Adrenal gland (tissue), 12 donors: ENCODE measurements around the gene TMEM79. TPM values are rescaled to one million over a fixed set of nuclear protein-coding genes. Genes with fewer than 3 reads are reported as not detected.

Experiments used
- DNase-seq, 7 donors: peaks; one replicate each; pipeline ENCODE4 v3.0.0-alpha.2; 2019 to 2020
- H3K27ac ChIP-seq, 5 donors: fragments of 200-600 bp; sonication (generic) in 4 of 5; 1 replicate in 3 of 5; 2 replicates in 2 of 5; pipeline versions ENCODE4 v1.5.1 to v1.8.0; 2016 to 2020; ENCODE audit warnings: mild to moderate bottlenecking in 1 of 5
- H3K27me3 ChIP-seq: fragments of 200-600 bp; 2 replicates; pipeline ENCODE4 v1.8.0; 2021
- H3K36me3 ChIP-seq, 2 donors: fragments of 200-600 bp; replicated peaks in 1 of 2; 1 replicate in 1 of 2; 2 replicates in 1 of 2; pipeline versions ENCODE4 v1.5.1 to v1.8.0; 2018 to 2022
- H3K4me1 ChIP-seq, 2 donors: fragments of 200-600 bp; replicated peaks in 1 of 2; 1 replicate in 1 of 2; 2 replicates in 1 of 2; pipeline versions ENCODE4 v1.5.1 to v1.8.0; 2018 to 2021
- H3K4me3 ChIP-seq, 4 donors: fragments of 200-600 bp; sonication (generic) in 3 of 4; one replicate each; pipeline ENCODE4 v1.5.1; 2016 to 2018
- H3K9me3 ChIP-seq, 3 donors: fragments of 200-600 bp; sonication (generic) in 1 of 3; replicated peaks in 1 of 3; 1 replicate in 2 of 3; 2 replicates in 1 of 3; pipeline versions ENCODE4 v1.5.1 to v1.8.0; 2016 to 2021
- CTCF ChIP-seq, 6 experiments: fragments of 450-650 bp in 4 of 6; fragments of 200-600 bp in 2 of 6; sonication (generic) in 1 of 6; IDR thresholded peaks; 1 replicate in 5 of 6; 2 replicates in 1 of 6; pipeline versions ENCODE4 v1.5.1 to v1.8.0; 2016 to 2021; ENCODE audit warnings: antibody characterized with exemption in 6 of 6, mild to moderate bottlenecking in 2 of 6, moderate library complexity in 1 of 6
- POLR2A ChIP-seq, 2 donors: fragments of 450-650 bp; IDR thresholded peaks; one replicate each; pipeline ENCODE4 v1.6.1; 2017; ENCODE audit warnings: antibody characterized with exemption in 2 of 2, mild to moderate bottlenecking in 2 of 2, moderate library complexity in 1 of 2
- WGBS, 4 donors: extraction: QIAGEN DNeasy Blood & Tissue Kit in 2 of 4; methylation state at CpG; one replicate each; pipeline versions ENCODE4 v1.1.5 to v1.1.7; 2013 to 2017; 5-methylcytosine and 5-hydroxymethylcytosine counted together
- intact Hi-C, 2 donors: fragments of 100-400 bp; cut with DNase I; formaldehyde crosslinking; loops; one replicate each; pipeline versions ENCODE4 v1.14.1 to v1.15.0; 2022 to 2023
- polyA plus RNA-seq, 3 donors: library from polyadenylated mRNA; stranded (reverse); fragments of 200-250 nt in 2 of 3; fragments of 350-450 nt in 1 of 3; fragmentation: Illumina TruSeq in 1 of 3; extraction: RNeasy Lipid Tissue Mini Kit (QIAGEN cat#74804) in 1 of 3; gene quantifications; one replicate each; pipeline ENCODE4 v1.2.3, GENCODE V29; 2013 to 2014
- total RNA-seq, 9 donors: library from RNA; depleted of rRNA in 4 of 9; stranded (reverse); fragments of >200 nt in 4 of 9; fragments of 120-200 nt in 1 of 9; fragmentation: NEBNext Ultra II Directional in 1 of 9; extraction: Animal tissue kit (Norgen Biotek cat#: 25700) in 1 of 9; gene quantifications; one replicate each; pipeline versions ENCODE4 v1.1.0 to v1.2.4, GENCODE V29; 2013 to 2023
- donor health status: healthy with polysubstance abuse.
- donor health status: Bipolar disorder and iron deficiency.
- donor health status: DM: yes; HTN: yes; CAD: no.
- donor health status: DM: no; HTN: no; CAD: no.
- donor health status: DM: no; HTN: no; CAD: no.
- donor health status: DM: yes; HTN: yes; CAD: no.

The TMEM79 gene
- total and polyA plus RNA-seq, 12 donors, result 1.0 to 6.3 (median 3.1) TPM

- Histone ChIP-seq H3K36me3 (peaks cover 0 to 35% of the 10 kb centered on the region in 2 donors), H3K27ac (peak within 1 kb of the TSS in 1 of 5 donors; percentile 49), H3K4me1 (peaks cover 0 to 12% of the 10 kb centered on the region in 2 donors), H3K27me3 (no peaks in the 10 kb centered on the region), H3K9me3 (no peaks in the 10 kb centered on the region), H3K4me3 (no peak within 1 kb of the TSS)
- DNase-seq, result peak in 3 of 7 donors; percentile 22 to 31 (median 23)
- TF ChIP-seq CTCF (IDR thresholded peaks at IDR 0.05), result no peak
- 45 to 60% (median 52%) methylated on average over 6 to 16 of the region's 16 CpGs for WGBS, 4 donors
- intact Hi-C loops, result no loop called here
Measured at GRCh38 chr1:156247460-156248322, 36.4 kb upstream of the TMEM79 start, which contains the start of gene PAQR6. PAQR6 (minus strand) TSS chr1:156248056; CDS start chr1:156246731, 1,325 bp downstream.

- H3K9me3 ChIP-seq, result no peaks in the 10 kb centered on the region
- H3K27ac ChIP-seq, result no peak overlapping the region
- H3K4me3 ChIP-seq, result no peak overlapping the region
- H3K36me3 ChIP-seq, result peaks cover 0 to 41% of the 10 kb centered on the region in 2 donors
- intact Hi-C loops, result no loop called here
- TF ChIP-seq POLR2A (IDR thresholded peaks at IDR 0.05) (no peak), CTCF (IDR thresholded peaks at IDR 0.05) (no peak)
- no peak for DNase-seq
- peaks cover 0 to 12% of the 10 kb centered on the region in 2 donors for H3K4me1 ChIP-seq
- H3K27me3 ChIP-seq, result no peaks in the 10 kb centered on the region
- whole genome bisulfite sequencing, 4 donors, result 68 to 78% (median 72%) methylated on average over 3 to 4 of the region's 4 CpGs
Measured at GRCh38 chr1:156248323-156248683, 35.8 kb upstream of the TMEM79 start.

- WGBS, 4 donors, result 70 to 92% (median 88%) methylated on average over 3 to 5 of the region's 5 CpGs
- no peaks in the 10 kb centered on the region for H3K27me3 ChIP-seq
- TF ChIP-seq POLR2A (IDR thresholded peaks at IDR 0.05) (no peak), CTCF (IDR thresholded peaks at IDR 0.05) (no peak)
- peak overlapping the region in 1 of 5 donors; percentile 21 for H3K27ac ChIP-seq
- H3K9me3 ChIP-seq, result no peaks in the 10 kb centered on the region
- H3K4me1 ChIP-seq, result peaks cover 0 to 12% of the 10 kb centered on the region in 2 donors
- intact Hi-C loops, result no loop called here
- H3K36me3 ChIP-seq, result peaks cover 0 to 52% of the 10 kb centered on the region in 2 donors
- H3K4me3 ChIP-seq, result no peak overlapping the region
- DNase-seq, result no peak
Measured at GRCh38 chr1:156249593-156249992, 34.5 kb upstream of the TMEM79 start.

- Histone ChIP-seq H3K4me3 (no peak overlapping the region), H3K36me3 (peaks cover 0 to 72% of the 10 kb centered on the region in 2 donors), H3K9me3 (no peaks in the 10 kb centered on the region), H3K27ac (peak overlapping the region in 1 of 5 donors; percentile 30), H3K27me3 (no peaks in the 10 kb centered on the region), H3K4me1 (no peaks in the 10 kb centered on the region)
- TF ChIP-seq POLR2A (IDR thresholded peaks at IDR 0.05) (no peak), CTCF (IDR thresholded peaks at IDR 0.05) (no peak)
- no peak for DNase-seq
- intact Hi-C loops, result no loop called here
- 46 to 100% (median 62%) methylated on average over 1 to 3 of the region's 3 CpGs for WGBS, 4 donors
Measured at GRCh38 chr1:156251527-156251926, 32.6 kb upstream of the TMEM79 start.
